Neural progenitor cell (in vitro differentiated cells): ENCODE results near the gene TENM3.

Experiments
- EZH2 ChIP-seq: fragments of 200-600 bp; sonication (generic); IDR thresholded peaks from 2 replicates; pipeline ENCODE4 v1.6.1; 2017; ENCODE audit warnings: antibody characterized with exemption, mild to moderate bottlenecking, moderate library complexity
- EZH2phosphoT487 ChIP-seq: fragments of 200-600 bp; sonication (generic); IDR thresholded peaks from 2 replicates; pipeline ENCODE4 v1.6.1; 2017; ENCODE audit warnings: antibody characterized with exemption
- TF ChIP-seq, protein P1 (sequence below): fragments of 200-600 bp; sonication (generic); IDR thresholded peaks from 2 replicates; pipeline ENCODE4 v1.5.1; 2017; ENCODE audit warnings: antibody characterized with exemption, mild to moderate bottlenecking

DNA sequence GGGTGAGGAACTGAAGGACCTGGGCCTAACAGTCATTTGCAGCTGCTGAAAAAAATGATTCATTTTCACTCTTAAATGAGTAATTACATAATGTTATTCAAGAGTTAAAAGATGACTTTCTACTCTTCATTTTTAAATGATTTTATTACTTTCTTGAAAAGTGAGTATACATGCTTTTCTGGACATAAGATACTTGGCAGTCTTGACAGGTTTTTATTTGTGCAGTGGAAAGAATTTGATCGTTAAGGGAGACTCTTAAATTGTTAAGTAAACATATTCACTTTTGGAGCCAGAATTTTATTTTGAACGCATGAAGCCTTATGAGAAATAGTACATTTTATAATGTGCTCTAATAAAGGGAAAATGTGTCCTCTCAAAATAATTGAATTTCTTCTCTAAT, 245.7 kb downstream of the TENM3 start:
- TF ChIP-seq, protein P1, sequence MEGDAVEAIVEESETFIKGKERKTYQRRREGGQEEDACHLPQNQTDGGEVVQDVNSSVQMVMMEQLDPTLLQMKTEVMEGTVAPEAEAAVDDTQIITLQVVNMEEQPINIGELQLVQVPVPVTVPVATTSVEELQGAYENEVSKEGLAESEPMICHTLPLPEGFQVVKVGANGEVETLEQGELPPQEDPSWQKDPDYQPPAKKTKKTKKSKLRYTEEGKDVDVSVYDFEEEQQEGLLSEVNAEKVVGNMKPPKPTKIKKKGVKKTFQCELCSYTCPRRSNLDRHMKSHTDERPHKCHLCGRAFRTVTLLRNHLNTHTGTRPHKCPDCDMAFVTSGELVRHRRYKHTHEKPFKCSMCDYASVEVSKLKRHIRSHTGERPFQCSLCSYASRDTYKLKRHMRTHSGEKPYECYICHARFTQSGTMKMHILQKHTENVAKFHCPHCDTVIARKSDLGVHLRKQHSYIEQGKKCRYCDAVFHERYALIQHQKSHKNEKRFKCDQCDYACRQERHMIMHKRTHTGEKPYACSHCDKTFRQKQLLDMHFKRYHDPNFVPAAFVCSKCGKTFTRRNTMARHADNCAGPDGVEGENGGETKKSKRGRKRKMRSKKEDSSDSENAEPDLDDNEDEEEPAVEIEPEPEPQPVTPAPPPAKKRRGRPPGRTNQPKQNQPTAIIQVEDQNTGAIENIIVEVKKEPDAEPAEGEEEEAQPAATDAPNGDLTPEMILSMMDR, result no peak
- TF ChIP-seq EZH2 (no peak), EZH2phosphoT487 (no peak)
